ENCODE data around the gene AFTPH. TPM values are rescaled to one million over a fixed set of nuclear protein-coding genes. Genes with fewer than 3 reads are reported as not detected.

Gene AFTPH
- total and polyA plus RNA-seq, 4 donors: 27.0 to 78.1 (median 35.0) TPM

GRCh38 chr2:64627860-64628841 lies 104.0 kb downstream of the AFTPH start:
- Histone ChIP-seq H3K27ac (ENCODE audit: low read depth in 1 of 2, low read length in 1 of 2) (no peak overlapping the region), H3K4me1 (ENCODE audit: control insufficient read depth in 5 of 5, insufficient read depth in 5 of 5, low read length in 5 of 5) (peaks cover 0 to 43% (median 23%) of the 10 kb centered on the region in 5 donors), H3K27me3 (ENCODE audit: control insufficient read depth in 3 of 3, insufficient read depth in 3 of 3, low read length in 2 of 3) (no peaks in the 10 kb centered on the region), H3K36me3 (ENCODE audit: control insufficient read depth in 4 of 4, insufficient read depth in 4 of 4, low read length in 4 of 4) (peaks cover 0 to 8% (median 0%) of the 10 kb centered on the region in 4 donors), H3K4me3 (no peak overlapping the region), H3K9me3 (ENCODE audit: control insufficient read depth in 4 of 4, insufficient read depth in 3 of 4, low read length in 3 of 4) (no peaks in the 10 kb centered on the region), H3K9ac (ENCODE audit: insufficient read depth in 1 of 2, low read length in 2 of 2) (no peak overlapping the region)
- TF ChIP-seq CTCF (IDR thresholded peaks at IDR 0.05; ENCODE audit: control extremely low read depth, extremely low read depth): no peak
- WGBS, 2 donors: 86 to 92% methylated on average over 14 of the region's 14 CpGs
- ATAC-seq (ENCODE audit: insufficient read depth, low FRiP score) (no peak), DNase-seq (no peak)

GRCh38 chr2:64629329-64629781 lies 105.2 kb downstream of the AFTPH start:
- peaks cover 0 to 53% (median 28%) of the 10 kb centered on the region in 5 donors for H3K4me1 ChIP-seq (ENCODE audit: control insufficient read depth in 5 of 5, insufficient read depth in 5 of 5, low read length in 5 of 5)
- H3K4me3 ChIP-seq: no peak overlapping the region
- peak overlapping the region in 1 of 2 donors; percentile 15 for H3K9ac ChIP-seq (ENCODE audit: insufficient read depth in 1 of 2, low read length in 2 of 2)
- no peak for TF ChIP-seq CTCF (IDR thresholded peaks at IDR 0.05; ENCODE audit: control extremely low read depth, extremely low read depth)
- H3K27me3 ChIP-seq (ENCODE audit: control insufficient read depth in 3 of 3, insufficient read depth in 3 of 3, low read length in 2 of 3): no peaks in the 10 kb centered on the region
- DNase-seq: no peak
- H3K27ac ChIP-seq (ENCODE audit: low read depth in 1 of 2, low read length in 1 of 2): no peak overlapping the region
- H3K36me3 ChIP-seq (ENCODE audit: control insufficient read depth in 4 of 4, insufficient read depth in 4 of 4, low read length in 4 of 4): peaks cover 0 to 11% (median 3%) of the 10 kb centered on the region in 4 donors
- no peaks in the 10 kb centered on the region for H3K9me3 ChIP-seq (ENCODE audit: control insufficient read depth in 4 of 4, insufficient read depth in 3 of 4, low read length in 3 of 4)
- no peak for ATAC-seq (ENCODE audit: insufficient read depth, low FRiP score)
- 81 to 90% methylated on average over 10 of the region's 10 CpGs for WGBS, 2 donors

- no peak for TF ChIP-seq CTCF (IDR thresholded peaks at IDR 0.05; ENCODE audit: control extremely low read depth, extremely low read depth)
- no peaks in the 10 kb centered on the region for H3K9me3 ChIP-seq (ENCODE audit: control insufficient read depth in 4 of 4, insufficient read depth in 3 of 4, low read length in 3 of 4)
- no peak overlapping the region for H3K27ac ChIP-seq (ENCODE audit: low read depth in 1 of 2, low read length in 1 of 2)
- no peak overlapping the region for H3K4me3 ChIP-seq
- no peaks in the 10 kb centered on the region for H3K27me3 ChIP-seq (ENCODE audit: control insufficient read depth in 3 of 3, insufficient read depth in 3 of 3, low read length in 2 of 3)
- no peak for ATAC-seq (ENCODE audit: insufficient read depth, low FRiP score)
- H3K36me3 ChIP-seq (ENCODE audit: control insufficient read depth in 4 of 4, insufficient read depth in 4 of 4, low read length in 4 of 4): peaks cover under 1 to 11% (median 5%) of the 10 kb centered on the region in 4 donors
- DNase-seq: no peak
- whole genome bisulfite sequencing, 2 donors: 92 to 97% methylated on average over 7 of the region's 7 CpGs
- H3K9ac ChIP-seq (ENCODE audit: insufficient read depth in 1 of 2, low read length in 2 of 2): no peak overlapping the region
- peaks cover 0 to 58% (median 28%) of the 10 kb centered on the region in 5 donors for H3K4me1 ChIP-seq (ENCODE audit: control insufficient read depth in 5 of 5, insufficient read depth in 5 of 5, low read length in 5 of 5)
Measured at GRCh38 chr2:64629875-64630274, 105.7 kb downstream of the AFTPH start.
